ENCODE measurements around the gene SLC22A12.

The SLC22A12 gene

GRCh38 chr11:64629103-64629502 lies 38.1 kb downstream of the SLC22A12 start:
- no peaks in the 10 kb centered on the region for H3K9me3 ChIP-seq (ENCODE audit: control insufficient read depth, low read length)
- no peaks in the 10 kb centered on the region for H3K4me1 ChIP-seq (ENCODE audit: control insufficient read depth, insufficient read depth, low read length)
- H3K9ac ChIP-seq (ENCODE audit: low read length), result no peak overlapping the region
- no peak overlapping the region for H3K4me3 ChIP-seq (ENCODE audit: low read length)
- no peaks in the 10 kb centered on the region for H3K36me3 ChIP-seq (ENCODE audit: control insufficient read depth, insufficient read depth, low read length)
- H3K27me3 ChIP-seq (ENCODE audit: control insufficient read depth, insufficient read depth, low read length), result peaks cover 17% of the 10 kb centered on the region

- Histone ChIP-seq H3K9me3 (ENCODE audit: control insufficient read depth, low read length) (no peaks in the 10 kb centered on the region), H3K36me3 (ENCODE audit: control insufficient read depth, insufficient read depth, low read length) (no peaks in the 10 kb centered on the region), H3K9ac (ENCODE audit: low read length) (no peak overlapping the region), H3K4me1 (ENCODE audit: control insufficient read depth, insufficient read depth, low read length) (no peaks in the 10 kb centered on the region), H3K27me3 (ENCODE audit: control insufficient read depth, insufficient read depth, low read length) (peaks cover 22% of the 10 kb centered on the region), H3K4me3 (ENCODE audit: low read length) (no peak overlapping the region)
Measured at GRCh38 chr11:64629796-64630562, 39.0 kb downstream of the SLC22A12 start.

- no peak overlapping the region for H3K9ac ChIP-seq (ENCODE audit: low read length)
- H3K27me3 ChIP-seq (ENCODE audit: control insufficient read depth, insufficient read depth, low read length), result peaks cover 30% of the 10 kb centered on the region
- H3K4me1 ChIP-seq (ENCODE audit: control insufficient read depth, insufficient read depth, low read length), result no peaks in the 10 kb centered on the region
- no peaks in the 10 kb centered on the region for H3K36me3 ChIP-seq (ENCODE audit: control insufficient read depth, insufficient read depth, low read length)
- H3K9me3 ChIP-seq (ENCODE audit: control insufficient read depth, low read length), result no peaks in the 10 kb centered on the region
- no peak overlapping the region for H3K4me3 ChIP-seq (ENCODE audit: low read length)
Measured at GRCh38 chr11:64631675-64632074, 40.7 kb downstream of the SLC22A12 start.

DNA sequence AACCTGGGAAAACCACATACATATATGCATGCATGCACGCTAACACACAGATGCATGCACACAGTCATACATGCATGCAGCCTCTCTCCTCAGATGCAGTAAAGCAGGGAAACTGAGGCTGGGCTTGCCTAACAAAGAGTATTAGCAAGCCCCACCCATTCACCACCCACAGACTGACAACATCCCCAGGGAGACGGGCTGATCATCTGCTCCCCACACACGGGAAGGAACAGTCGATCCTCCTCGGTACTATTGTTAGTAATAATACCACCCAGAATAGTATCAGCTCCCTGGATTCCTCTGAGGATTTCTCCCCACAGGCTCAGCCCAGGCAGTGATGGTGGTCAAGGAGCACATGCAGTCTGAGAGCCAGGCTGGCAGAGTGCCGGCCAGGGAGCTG lies 41.2 kb downstream of the SLC22A12 start:
- H3K4me3 ChIP-seq (ENCODE audit: low read length), result no peak overlapping the region

GRCh38 chr11:64632654-64633053 lies 41.6 kb downstream of the SLC22A12 start:
- no peaks in the 10 kb centered on the region for H3K36me3 ChIP-seq (ENCODE audit: control insufficient read depth, insufficient read depth, low read length)
- H3K4me3 ChIP-seq (ENCODE audit: low read length), result no peak overlapping the region
- peaks cover under 1% of the 10 kb centered on the region for H3K4me1 ChIP-seq (ENCODE audit: control insufficient read depth, insufficient read depth, low read length)
- peaks cover 39% of the 10 kb centered on the region for H3K27me3 ChIP-seq (ENCODE audit: control insufficient read depth, insufficient read depth, low read length)
- no peaks in the 10 kb centered on the region for H3K9me3 ChIP-seq (ENCODE audit: control insufficient read depth, low read length)
- no peak overlapping the region for H3K9ac ChIP-seq (ENCODE audit: low read length)

More for the DNA sequence above, 41.2 kb downstream of the SLC22A12 start:
- Histone ChIP-seq H3K36me3 (ENCODE audit: control insufficient read depth, insufficient read depth, low read length) (no peaks in the 10 kb centered on the region), H3K9ac (ENCODE audit: low read length) (no peak overlapping the region), H3K4me1 (ENCODE audit: control insufficient read depth, insufficient read depth, low read length) (no peaks in the 10 kb centered on the region), H3K9me3 (ENCODE audit: control insufficient read depth, low read length) (no peaks in the 10 kb centered on the region), H3K27me3 (ENCODE audit: control insufficient read depth, insufficient read depth, low read length) (peaks cover 35% of the 10 kb centered on the region)

DNA sequence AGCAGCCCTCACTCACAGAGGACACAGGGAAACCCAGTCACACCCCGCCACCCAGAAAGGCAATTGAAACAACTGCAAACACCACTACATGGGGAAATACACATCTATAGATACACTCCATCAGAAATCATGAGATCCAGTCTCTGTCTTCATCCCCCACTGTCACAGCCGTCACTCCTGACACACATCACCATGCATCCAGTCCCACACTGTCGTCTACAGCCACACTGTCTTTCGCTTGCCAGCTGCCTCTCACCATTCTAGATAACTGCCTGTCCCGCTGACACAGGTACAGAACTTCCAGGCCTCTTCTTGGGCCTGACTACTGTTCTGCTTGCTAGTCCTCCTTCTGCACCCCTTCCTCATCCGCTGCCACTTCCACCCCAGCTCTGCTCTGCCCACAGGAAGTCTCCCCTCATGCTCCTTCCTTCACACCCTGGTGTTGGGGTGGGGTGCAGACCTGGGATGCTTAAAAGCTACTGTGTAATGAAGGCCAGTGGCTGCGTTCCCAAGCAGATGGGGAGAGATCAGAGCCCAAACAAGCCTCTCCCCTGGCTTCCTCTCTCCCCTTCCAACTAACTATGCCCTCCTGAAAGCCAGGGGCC lies 42.6 kb downstream of the SLC22A12 start:
- Histone ChIP-seq H3K9ac (ENCODE audit: low read length) (no peak overlapping the region), H3K9me3 (ENCODE audit: control insufficient read depth, low read length) (no peaks in the 10 kb centered on the region), H3K4me3 (ENCODE audit: low read length) (no peak overlapping the region), H3K36me3 (ENCODE audit: control insufficient read depth, insufficient read depth, low read length) (no peaks in the 10 kb centered on the region), H3K27me3 (ENCODE audit: control insufficient read depth, insufficient read depth, low read length) (peaks cover 49% of the 10 kb centered on the region), H3K4me1 (ENCODE audit: control insufficient read depth, insufficient read depth, low read length) (peaks cover 6% of the 10 kb centered on the region)

GRCh38 chr11:64637334-64638017 lies 46.5 kb downstream of the SLC22A12 start:
- Histone ChIP-seq H3K9me3 (ENCODE audit: control insufficient read depth, low read length) (no peaks in the 10 kb centered on the region), H3K27me3 (ENCODE audit: control insufficient read depth, insufficient read depth, low read length) (peaks cover 72% of the 10 kb centered on the region), H3K9ac (ENCODE audit: low read length) (no peak overlapping the region), H3K4me3 (ENCODE audit: low read length) (no peak overlapping the region), H3K36me3 (ENCODE audit: control insufficient read depth, insufficient read depth, low read length) (no peaks in the 10 kb centered on the region), H3K4me1 (ENCODE audit: control insufficient read depth, insufficient read depth, low read length) (peaks cover 6% of the 10 kb centered on the region)

DNA sequence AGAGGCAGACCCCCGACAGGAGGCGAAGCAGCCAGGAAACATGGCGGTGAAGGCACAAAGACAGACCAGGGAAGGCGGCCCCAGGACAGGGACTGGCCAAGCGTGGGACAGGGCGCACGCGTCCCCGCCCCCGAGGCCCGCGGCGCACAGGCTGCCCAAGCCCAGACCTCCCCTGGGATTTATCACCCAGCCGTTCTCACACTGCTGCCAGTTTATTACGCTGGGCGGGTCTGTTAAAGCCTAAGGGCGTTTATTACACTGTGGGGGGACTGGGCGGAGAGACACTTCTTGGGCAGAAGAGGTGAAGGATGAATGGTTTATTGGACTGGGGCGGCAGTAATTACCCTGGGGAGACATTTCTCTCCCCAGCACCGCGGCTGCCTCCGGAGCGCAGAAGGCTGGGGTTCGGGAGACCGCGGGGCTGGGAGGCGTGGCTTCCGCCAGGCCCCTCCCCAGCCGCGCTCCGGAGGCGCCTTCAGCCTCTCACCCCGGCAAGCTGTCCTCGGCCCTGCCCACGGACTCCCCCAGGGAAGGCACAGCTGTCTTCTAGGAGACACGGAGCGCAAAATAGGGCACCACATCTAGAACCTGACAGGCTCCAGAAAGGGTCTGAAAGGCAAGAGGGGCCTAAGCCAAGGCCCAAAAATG lies 47.1 kb downstream of the SLC22A12 start:
- Histone ChIP-seq H3K27me3 (ENCODE audit: control insufficient read depth, insufficient read depth, low read length) (peaks cover 77% of the 10 kb centered on the region), H3K9me3 (ENCODE audit: control insufficient read depth, low read length) (no peaks in the 10 kb centered on the region), H3K4me3 (ENCODE audit: low read length) (no peak overlapping the region), H3K4me1 (ENCODE audit: control insufficient read depth, insufficient read depth, low read length) (peaks cover 6% of the 10 kb centered on the region), H3K36me3 (ENCODE audit: control insufficient read depth, insufficient read depth, low read length) (no peaks in the 10 kb centered on the region), H3K9ac (ENCODE audit: low read length) (no peak overlapping the region)

- H3K9ac ChIP-seq (ENCODE audit: low read length), result no peak overlapping the region
- no peaks in the 10 kb centered on the region for H3K36me3 ChIP-seq (ENCODE audit: control insufficient read depth, insufficient read depth, low read length)
- H3K4me1 ChIP-seq (ENCODE audit: control insufficient read depth, insufficient read depth, low read length), result peaks cover 6% of the 10 kb centered on the region
- H3K9me3 ChIP-seq (ENCODE audit: control insufficient read depth, low read length), result no peaks in the 10 kb centered on the region
- H3K27me3 ChIP-seq (ENCODE audit: control insufficient read depth, insufficient read depth, low read length), result peaks cover 80% of the 10 kb centered on the region
- H3K4me3 ChIP-seq (ENCODE audit: low read length), result no peak overlapping the region
Measured at GRCh38 chr11:64638829-64639228, 47.8 kb downstream of the SLC22A12 start.

DNA sequence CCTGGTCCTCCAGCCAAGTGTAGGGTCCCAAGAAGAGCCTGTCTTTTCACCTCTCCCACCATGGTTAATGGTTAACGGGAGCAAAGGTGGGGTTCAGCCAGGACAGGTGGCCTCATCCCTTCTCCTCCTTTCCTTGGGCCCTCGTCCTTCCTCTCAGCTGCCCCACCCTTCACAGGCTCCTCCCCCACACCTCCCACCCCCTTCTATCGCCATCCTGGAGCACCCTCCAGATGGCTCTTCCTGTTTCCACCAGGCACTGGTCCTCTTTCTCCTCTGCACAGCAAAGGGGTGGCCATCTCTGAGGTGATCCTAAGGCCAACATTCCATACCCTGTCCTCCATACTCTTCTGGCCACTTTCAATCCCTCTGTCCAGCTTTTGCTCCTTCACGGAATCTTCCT lies 48.9 kb downstream of the SLC22A12 start:
- Histone ChIP-seq H3K9me3 (ENCODE audit: control insufficient read depth, low read length) (no peaks in the 10 kb centered on the region), H3K36me3 (ENCODE audit: control insufficient read depth, insufficient read depth, low read length) (no peaks in the 10 kb centered on the region), H3K4me1 (ENCODE audit: control insufficient read depth, insufficient read depth, low read length) (peaks cover 6% of the 10 kb centered on the region), H3K9ac (ENCODE audit: low read length) (no peak overlapping the region), H3K27me3 (ENCODE audit: control insufficient read depth, insufficient read depth, low read length) (peaks cover 84% of the 10 kb centered on the region), H3K4me3 (ENCODE audit: low read length) (no peak overlapping the region)

DNA sequence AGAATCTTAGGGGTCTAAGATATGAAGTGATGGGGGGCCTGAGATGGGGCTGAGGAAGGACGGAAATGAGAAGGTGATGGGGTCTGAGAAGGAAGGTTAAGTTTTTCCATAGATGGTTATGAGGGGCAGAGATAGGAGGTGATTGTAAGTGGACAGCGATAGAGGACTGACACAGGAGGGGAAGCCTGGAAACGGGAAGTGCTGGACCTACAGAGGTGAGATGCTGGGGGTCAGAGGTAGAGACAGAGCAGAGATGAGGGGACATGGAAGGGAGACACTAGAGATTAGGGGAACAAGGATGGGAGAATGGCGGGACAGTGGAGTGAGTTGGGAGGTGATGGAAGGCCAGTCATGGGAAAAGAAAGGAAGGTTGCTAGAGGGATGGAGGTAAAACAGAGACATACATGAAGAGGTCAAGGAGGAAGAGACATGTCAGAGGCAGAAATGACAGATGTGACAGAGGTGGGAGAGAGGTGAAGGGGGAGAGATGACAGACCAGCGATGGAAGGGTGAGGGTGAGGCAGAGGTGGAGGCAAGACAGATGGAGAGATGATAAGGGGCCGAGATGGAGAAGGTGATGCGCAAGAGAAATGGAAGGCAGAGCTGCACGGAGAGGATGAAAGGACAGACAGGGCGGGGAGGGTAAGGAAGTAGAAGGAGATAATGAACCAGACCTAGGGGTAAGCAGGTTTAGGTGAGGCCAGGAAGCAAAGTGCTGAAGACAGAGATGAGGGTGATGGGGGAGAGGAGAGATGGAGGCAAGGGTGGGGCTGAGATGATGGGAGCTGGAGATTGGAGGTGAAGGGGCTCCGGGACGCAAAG lies 50.8 kb downstream of the SLC22A12 start:
- Histone ChIP-seq H3K9me3 (ENCODE audit: control insufficient read depth, low read length) (no peaks in the 10 kb centered on the region), H3K4me3 (ENCODE audit: low read length) (no peak overlapping the region), H3K4me1 (ENCODE audit: control insufficient read depth, insufficient read depth, low read length) (peaks cover 6% of the 10 kb centered on the region), H3K27me3 (ENCODE audit: control insufficient read depth, insufficient read depth, low read length) (peaks cover 92% of the 10 kb centered on the region), H3K9ac (ENCODE audit: low read length) (no peak overlapping the region), H3K36me3 (ENCODE audit: control insufficient read depth, insufficient read depth, low read length) (no peaks in the 10 kb centered on the region)

All from mucosa of stomach (tissue), 1 donor.